SH-SY5Y (cell line): ENCODE measurements around the gene FERMT2.

Experiments used
- GATA2 ChIP-seq: IDR thresholded peaks from 2 replicates; pipeline ENCODE4 v1.6.1; 2011; ENCODE audit warnings: mild to moderate bottlenecking, low read depth, low read length
- GATA3 ChIP-seq: IDR thresholded peaks from 2 replicates; pipeline ENCODE4 v1.6.1; 2011; ENCODE audit warnings: low read depth, mild to moderate bottlenecking, low read length, moderate library complexity

GRCh38 chr14:52948836-52949235 lies 2.0 kb downstream of the FERMT2 start:
- TF ChIP-seq GATA3 (no peak), GATA2 (no peak)
